HepG2 (cell line): ENCODE results near the gene CCL22. TPM values are rescaled to one million over a fixed set of nuclear protein-coding genes. Genes with fewer than 3 reads are reported as not detected.

Experiments
- FOSL1 ChIP-seq: sonication (generic); formaldehyde crosslinking; IDR thresholded peaks from 2 replicates; pipeline ENCODE4 v1.9.0; 2021; ENCODE audit warnings: missing genetic modification reagents, borderline replicate concordance
- MBD4 ChIP-seq: IDR thresholded peaks from 2 replicates; pipeline ENCODE4 v1.6.1; 2012; ENCODE audit warnings: low read length, inconsistent platforms, borderline replicate concordance
- POLR2AphosphoS2 ChIP-seq: IDR thresholded peaks from 2 replicates; pipeline ENCODE4 v1.6.1; 2011; ENCODE audit warnings: low read depth, low read length, improper control_type of control experiment
- SRF ChIP-seq: IDR thresholded peaks from 2 replicates; pipeline ENCODE4 v1.6.1; 2011; ENCODE audit warnings: mild to moderate bottlenecking, low read depth, low read length, moderate library complexity
- SRSF9 ChIP-seq: fragments of 200-400 bp; formaldehyde crosslinking; IDR thresholded peaks from 2 replicates; pipeline ENCODE4 v1.6.1; 2018; ENCODE audit warnings: borderline replicate concordance, mild to moderate bottlenecking, low read depth, low read length; ENCODE audit not compliant: insufficient read depth, poor library complexity, severe bottlenecking
- TSC22D2 ChIP-seq: sonication (generic); formaldehyde crosslinking; IDR thresholded peaks from 2 replicates; pipeline ENCODE4 v1.5.1; 2020; ENCODE audit warnings: missing genetic modification reagents, mild to moderate bottlenecking, borderline replicate concordance
- ZFP36 ChIP-seq: fragments of 150-350 bp; IDR thresholded peaks from 2 replicates; pipeline ENCODE4 v1.6.1; 2018; ENCODE audit warnings: borderline replicate concordance, low read length, low read depth; ENCODE audit not compliant: partially characterized antibody
- polyA plus RNA-seq, 8 experiments: library from polyadenylated mRNA; depleted of rRNA in 3 of 8; stranded (reverse) in 7 of 8; unstranded in 1 of 8; fragments of >200 nt; fragmentation: Illumina TruSeq in 4 of 8; extraction: Trizol in 4 of 8; gene quantifications; 2 replicates each; pipeline versions ENCODE4 v1.2.1 to v1.2.3, GENCODE V29; 2011 to 2016; ENCODE audit warnings: low read depth in 4 of 8, missing spikeins in 1 of 8, mixed read lengths in 1 of 8; ENCODE audit not compliant: insufficient read depth in 1 of 8
- total RNA-seq, 5 experiments: library from RNA; depleted of rRNA; stranded (reverse); fragments of >200 nt; fragmentation: Illumina TruSeq; extraction: Trizol; gene quantifications; 2 replicates each; pipeline ENCODE4 v1.2.3, GENCODE V29; 2016; ENCODE audit warnings: low read depth in 1 of 5
- TF ChIP-seq, protein P1 (sequence below): IDR thresholded peaks from 2 replicates; pipeline ENCODE4 v1.6.1; 2016; ENCODE audit warnings: missing compliant biosample characterization, missing genetic modification reagents, borderline replicate concordance
- TF ChIP-seq, protein P2 (sequence below): sonication (generic); formaldehyde crosslinking; IDR thresholded peaks from 2 replicates; pipeline ENCODE4 v1.4.0; 2020; ENCODE audit warnings: mild to moderate bottlenecking, missing genetic modification reagents
- TF ChIP-seq, protein P3 (sequence below), 2 experiments: IDR thresholded peaks; 2 replicates each; pipeline ENCODE4 v1.6.1; 2011 to 2012; ENCODE audit warnings: low read length in 2 of 2, borderline replicate concordance in 1 of 2, low read depth in 1 of 2, mild to moderate bottlenecking in 1 of 2, moderate library complexity in 1 of 2
- TF ChIP-seq, protein P4 (sequence below): IDR thresholded peaks from 2 replicates; pipeline ENCODE4 v1.6.1; 2016
- TF ChIP-seq, protein P5 (sequence below): sonication (generic); formaldehyde crosslinking; IDR thresholded peaks from 2 replicates; pipeline ENCODE4 v1.8.1; 2023; ENCODE audit warnings: missing genetic modification reagents, mild to moderate bottlenecking, borderline replicate concordance

Gene CCL22
- total and polyA plus RNA-seq, 2 of the 13 experiments (the other 11 are each of a cell fraction or from before 2014, with no cell fraction given), result not detected

DNA sequence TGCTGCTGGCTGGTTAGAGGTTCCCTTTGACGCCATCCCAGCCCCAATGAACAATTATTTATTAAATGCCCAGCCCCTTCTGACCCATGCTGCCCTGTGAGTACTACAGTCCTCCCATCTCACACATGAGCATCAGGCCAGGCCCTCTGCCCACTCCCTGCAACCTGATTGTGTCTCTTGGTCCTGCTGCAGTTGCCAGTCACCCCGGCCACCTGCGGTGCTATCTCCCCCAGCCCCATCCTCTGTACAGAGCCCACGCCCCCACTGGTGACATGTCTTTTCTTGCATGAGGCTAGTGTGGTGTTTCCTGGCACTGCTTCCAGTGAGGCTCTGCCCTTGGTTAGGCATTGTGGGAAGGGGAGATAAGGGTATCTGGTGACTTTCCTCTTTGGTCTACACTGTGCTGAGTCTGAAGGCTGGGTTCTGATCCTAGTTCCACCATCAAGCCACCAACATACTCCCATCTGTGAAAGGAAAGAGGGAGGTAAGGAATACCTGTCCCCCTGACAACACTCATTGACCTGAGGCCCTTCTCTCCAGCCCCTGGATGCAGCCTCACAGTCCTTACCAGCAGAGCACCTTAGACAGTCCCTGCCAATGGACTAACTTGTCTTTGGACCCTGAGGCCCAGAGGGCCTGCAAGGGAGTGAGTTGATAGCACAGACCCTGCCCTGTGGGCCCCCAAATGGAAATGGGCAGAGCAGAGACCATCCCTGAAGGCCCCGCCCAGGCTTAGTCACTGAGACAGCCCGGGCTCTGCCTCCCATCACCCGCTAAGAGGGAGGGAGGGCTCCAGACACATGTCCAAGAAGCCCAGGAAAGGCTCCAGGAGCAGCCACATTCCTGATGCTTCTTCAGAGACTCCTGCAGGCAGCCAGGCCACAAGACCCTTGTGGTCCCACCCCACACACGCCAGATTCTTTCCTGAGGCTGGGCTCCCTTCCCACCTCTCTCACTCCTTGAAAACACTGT lies 25.0 kb downstream of the CCL22 start (continued):
- TF ChIP-seq SRF (no peak), SRSF9 (no peak), MBD4 (peak; percentile 57; the same call in 1 of the 2 replicates), FOSL1 (CRISPR knock-in tag) (0 out of 2 replicates have a peak, but pooled peaks have one; percentile 12), TSC22D2 (peak; percentile 39; the same call in 1 of the 2 replicates), ZFP36 (no peak), POLR2AphosphoS2 (peak; percentile 90; the same call in 1 of the 2 replicates)
- TF ChIP-seq, protein P1, sequence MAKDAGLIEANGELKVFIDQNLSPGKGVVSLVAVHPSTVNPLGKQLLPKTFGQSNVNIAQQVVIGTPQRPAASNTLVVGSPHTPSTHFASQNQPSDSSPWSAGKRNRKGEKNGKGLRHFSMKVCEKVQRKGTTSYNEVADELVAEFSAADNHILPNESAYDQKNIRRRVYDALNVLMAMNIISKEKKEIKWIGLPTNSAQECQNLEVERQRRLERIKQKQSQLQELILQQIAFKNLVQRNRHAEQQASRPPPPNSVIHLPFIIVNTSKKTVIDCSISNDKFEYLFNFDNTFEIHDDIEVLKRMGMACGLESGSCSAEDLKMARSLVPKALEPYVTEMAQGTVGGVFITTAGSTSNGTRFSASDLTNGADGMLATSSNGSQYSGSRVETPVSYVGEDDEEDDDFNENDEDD (CRISPR knock-in tag), result no peak
- TF ChIP-seq, protein P2, sequence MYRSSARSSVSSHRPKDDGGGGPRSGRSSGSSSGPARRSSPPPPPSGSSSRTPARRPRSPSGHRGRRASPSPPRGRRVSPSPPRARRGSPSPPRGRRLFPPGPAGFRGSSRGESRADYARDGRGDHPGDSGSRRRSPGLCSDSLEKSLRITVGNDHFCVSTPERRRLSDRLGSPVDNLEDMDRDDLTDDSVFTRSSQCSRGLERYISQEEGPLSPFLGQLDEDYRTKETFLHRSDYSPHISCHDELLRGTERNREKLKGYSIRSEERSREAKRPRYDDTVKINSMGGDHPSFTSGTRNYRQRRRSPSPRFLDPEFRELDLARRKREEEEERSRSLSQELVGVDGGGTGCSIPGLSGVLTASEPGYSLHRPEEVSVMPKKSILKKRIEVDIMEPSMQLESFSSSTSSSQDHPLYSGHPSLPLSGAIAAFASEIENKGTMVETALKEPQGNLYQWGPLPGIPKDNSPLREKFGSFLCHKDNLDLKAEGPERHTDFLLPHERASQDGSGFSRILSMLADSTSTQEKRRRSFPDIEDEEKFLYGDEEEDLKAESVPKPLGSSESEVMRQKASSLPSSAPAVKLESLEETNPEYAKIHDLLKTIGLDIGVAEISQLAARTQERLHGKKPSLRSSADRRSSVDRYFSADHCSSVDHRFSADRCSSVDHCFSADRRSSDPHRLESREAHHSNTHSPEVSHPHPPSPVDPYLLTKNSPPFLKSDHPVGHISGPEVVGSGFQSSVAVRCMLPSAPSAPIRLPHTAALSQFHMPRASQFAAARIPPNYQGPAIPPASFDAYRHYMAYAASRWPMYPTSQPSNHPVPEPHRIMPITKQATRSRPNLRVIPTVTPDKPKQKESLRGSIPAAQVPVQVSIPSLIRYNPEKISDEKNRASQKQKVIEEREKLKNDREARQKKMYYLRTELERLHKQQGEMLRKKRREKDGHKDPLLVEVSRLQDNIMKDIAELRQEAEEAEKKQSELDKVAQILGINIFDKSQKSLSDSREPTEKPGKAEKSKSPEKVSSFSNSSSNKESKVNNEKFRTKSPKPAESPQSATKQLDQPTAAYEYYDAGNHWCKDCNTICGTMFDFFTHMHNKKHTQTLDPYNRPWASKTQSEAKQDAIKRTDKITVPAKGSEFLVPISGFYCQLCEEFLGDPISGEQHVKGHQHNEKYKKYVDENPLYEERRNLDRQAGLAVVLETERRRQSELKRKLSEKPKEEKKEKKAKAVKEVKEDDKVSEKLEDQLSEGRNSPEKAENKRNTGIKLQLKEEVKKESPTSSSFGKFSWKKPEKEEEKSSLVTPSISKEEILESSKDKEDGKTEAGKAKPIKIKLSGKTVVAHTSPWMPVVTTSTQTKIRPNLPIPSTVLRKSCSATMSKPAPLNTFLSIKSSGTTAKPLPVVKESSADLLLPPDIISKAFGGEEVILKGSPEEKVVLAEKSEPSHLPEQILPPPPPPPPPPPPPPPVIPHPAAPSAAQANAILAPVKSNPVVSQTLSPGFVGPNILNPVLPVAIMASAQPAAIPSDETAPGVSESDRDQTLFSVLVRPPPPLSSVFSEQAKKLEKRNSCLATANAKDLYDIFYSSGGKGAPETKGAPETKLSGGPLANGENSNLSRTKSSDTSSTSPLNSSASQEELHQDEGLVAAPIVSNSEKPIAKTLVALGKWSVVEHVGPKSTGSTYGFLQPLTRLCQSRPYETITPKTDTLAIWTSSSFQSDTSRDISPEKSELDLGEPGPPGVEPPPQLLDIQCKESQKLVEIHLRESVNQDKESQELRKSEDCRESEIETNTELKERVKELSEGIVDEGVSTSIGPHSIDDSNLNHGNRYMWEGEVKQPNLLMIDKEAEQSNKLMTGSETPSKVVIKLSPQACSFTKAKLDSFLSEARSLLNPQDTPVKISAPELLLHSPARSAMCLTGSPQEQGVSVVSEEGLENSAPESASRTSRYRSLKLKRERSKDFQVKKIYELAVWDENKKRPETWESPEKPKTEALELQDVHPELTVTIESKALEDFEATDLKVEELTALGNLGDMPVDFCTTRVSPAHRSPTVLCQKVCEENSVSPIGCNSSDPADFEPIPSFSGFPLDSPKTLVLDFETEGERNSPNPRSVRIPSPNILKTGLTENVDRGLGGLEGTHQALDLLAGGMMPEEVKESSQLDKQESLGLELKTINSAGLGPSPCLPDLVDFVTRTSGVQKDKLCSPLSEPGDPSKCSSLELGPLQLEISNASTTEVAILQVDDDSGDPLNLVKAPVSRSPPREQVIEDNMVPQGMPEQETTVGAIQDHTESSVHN (CRISPR knock-in tag), result no peak; the same call in 1 of the 2 replicates
- TF ChIP-seq, protein P3, sequence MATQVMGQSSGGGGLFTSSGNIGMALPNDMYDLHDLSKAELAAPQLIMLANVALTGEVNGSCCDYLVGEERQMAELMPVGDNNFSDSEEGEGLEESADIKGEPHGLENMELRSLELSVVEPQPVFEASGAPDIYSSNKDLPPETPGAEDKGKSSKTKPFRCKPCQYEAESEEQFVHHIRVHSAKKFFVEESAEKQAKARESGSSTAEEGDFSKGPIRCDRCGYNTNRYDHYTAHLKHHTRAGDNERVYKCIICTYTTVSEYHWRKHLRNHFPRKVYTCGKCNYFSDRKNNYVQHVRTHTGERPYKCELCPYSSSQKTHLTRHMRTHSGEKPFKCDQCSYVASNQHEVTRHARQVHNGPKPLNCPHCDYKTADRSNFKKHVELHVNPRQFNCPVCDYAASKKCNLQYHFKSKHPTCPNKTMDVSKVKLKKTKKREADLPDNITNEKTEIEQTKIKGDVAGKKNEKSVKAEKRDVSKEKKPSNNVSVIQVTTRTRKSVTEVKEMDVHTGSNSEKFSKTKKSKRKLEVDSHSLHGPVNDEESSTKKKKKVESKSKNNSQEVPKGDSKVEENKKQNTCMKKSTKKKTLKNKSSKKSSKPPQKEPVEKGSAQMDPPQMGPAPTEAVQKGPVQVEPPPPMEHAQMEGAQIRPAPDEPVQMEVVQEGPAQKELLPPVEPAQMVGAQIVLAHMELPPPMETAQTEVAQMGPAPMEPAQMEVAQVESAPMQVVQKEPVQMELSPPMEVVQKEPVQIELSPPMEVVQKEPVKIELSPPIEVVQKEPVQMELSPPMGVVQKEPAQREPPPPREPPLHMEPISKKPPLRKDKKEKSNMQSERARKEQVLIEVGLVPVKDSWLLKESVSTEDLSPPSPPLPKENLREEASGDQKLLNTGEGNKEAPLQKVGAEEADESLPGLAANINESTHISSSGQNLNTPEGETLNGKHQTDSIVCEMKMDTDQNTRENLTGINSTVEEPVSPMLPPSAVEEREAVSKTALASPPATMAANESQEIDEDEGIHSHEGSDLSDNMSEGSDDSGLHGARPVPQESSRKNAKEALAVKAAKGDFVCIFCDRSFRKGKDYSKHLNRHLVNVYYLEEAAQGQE (IDR thresholded peaks at IDR 0.05; ENCODE audit: borderline replicate concordance in 1 of 2, low read depth in 1 of 2, low read length in 2 of 2), result no peak
- TF ChIP-seq, protein P4, sequence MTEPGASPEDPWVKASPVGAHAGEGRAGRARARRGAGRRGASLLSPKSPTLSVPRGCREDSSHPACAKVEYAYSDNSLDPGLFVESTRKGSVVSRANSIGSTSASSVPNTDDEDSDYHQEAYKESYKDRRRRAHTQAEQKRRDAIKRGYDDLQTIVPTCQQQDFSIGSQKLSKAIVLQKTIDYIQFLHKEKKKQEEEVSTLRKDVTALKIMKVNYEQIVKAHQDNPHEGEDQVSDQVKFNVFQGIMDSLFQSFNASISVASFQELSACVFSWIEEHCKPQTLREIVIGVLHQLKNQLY, result no peak
- TF ChIP-seq, protein P5, sequence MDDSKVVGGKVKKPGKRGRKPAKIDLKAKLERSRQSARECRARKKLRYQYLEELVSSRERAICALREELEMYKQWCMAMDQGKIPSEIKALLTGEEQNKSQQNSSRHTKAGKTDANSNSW, result no peak
